DLD1 (cell line): ENCODE measurements around the gene ZNF169.
"Not testable (repeated sequence)": the region's sequence is repeated elsewhere in the genome, so short reads cannot be mapped to it uniquely, and the experiment has no call there.

ENCODE experiments used
- in situ Hi-C: cut with HindIII; loops from 2 replicates; pipeline ENCODE4 v1.10.0; 2017; ENCODE audit warnings: low sequenced_read_pairs

The ZNF169 gene

DNA sequence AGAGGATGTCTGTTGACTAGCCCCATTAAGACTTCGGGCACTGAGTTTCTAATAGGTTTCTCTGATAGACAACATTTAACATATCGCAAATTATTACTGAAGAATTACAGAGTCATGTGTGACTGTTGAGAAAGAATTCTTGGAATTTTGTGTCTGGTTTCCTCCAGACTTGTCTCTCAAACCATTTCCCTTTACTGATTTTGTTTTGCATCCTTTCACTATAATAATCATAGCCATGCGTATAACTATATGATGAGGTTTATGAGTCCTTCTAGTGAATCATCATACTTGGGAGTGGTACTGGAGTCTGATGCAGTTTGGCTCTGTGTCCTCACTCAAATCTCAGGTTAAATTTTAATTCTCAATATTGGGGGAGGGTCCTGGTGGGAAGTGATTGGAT is 27.0 kb downstream of the ZNF169 start:
- in situ Hi-C loops = no loop called here

DNA sequence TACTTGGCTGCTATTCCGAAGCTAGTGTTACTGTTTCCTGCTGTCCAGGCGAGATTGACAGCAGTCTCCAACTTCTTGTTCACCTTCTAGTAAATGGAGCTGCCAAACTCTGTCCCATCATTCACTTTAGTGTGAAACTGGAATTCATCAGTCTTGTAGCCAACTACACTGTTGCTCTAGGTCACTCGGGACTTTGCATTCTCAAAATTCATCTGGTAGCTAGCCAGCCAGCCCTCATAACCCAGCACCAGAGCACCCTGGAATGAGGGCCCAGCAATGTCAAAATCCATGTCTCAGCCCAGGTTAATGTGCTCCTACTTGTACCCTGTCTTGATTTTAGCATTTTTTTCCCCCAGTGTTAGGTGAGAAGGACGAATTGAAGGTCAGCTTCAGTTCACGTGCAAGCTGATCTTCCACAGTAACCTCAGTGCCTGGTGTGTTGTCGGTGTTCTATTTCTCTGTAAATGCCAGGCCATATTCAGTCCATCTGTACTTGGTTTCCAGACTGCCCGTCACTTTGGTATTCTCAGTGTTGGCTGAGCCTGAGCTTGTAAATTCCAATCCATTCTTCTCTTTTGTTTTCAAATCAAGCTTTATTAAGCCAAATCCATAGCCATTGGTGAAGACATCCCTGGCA is 28.9 kb downstream of the ZNF169 start:
- in situ Hi-C loops = no loop called here

DNA sequence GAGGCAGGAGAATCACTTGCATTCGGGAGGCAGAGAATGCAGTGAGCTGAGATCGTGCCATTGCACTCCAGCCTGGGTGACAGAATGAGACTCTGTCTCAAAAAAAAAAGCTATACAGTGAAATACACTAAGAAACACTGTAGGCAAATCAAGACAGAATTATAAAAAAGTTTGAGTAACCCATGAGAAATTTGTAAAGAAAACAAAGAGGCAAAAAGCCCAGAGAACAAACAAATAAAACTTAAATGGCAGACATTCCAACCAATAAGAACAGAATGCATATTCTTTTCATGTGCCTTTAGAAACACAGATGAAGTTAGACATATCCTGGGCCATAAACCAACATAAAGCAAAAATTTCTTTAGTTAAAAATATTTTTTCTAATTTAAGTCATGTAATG is 30.6 kb downstream of the ZNF169 start:
- in situ Hi-C loops = no loop called here

DNA sequence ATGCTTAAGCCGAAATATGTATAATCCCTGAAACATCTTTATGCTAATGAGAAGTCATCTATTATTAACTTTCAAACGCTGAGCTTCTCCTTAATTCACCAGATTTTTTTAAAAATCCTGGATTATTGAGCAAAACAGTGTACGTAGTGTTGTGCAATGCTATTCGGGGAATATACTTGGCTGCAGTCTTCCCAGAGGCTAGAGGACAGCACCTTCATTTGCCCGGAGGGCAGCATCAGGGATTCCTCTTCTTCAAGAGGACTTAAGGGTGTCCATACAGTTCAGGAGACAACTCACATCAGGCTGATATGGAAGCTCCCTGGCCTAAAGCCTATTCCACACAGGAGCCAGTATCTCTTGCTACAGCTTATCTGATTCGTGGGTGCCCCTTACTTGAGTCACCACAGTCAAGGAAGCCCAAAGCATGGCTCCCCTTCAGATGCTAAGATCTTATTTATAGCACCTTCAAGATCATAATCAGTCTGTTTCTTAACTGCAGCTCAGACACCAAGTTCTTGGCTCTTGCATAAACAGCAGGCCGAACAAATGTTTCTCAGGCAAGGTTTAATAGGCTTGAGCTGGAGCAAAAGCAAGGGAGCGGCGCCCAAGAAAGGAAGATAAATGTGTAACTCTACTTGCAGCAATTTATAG is 40.0 kb downstream of the ZNF169 start:
- in situ Hi-C loops = no loop called here

DNA sequence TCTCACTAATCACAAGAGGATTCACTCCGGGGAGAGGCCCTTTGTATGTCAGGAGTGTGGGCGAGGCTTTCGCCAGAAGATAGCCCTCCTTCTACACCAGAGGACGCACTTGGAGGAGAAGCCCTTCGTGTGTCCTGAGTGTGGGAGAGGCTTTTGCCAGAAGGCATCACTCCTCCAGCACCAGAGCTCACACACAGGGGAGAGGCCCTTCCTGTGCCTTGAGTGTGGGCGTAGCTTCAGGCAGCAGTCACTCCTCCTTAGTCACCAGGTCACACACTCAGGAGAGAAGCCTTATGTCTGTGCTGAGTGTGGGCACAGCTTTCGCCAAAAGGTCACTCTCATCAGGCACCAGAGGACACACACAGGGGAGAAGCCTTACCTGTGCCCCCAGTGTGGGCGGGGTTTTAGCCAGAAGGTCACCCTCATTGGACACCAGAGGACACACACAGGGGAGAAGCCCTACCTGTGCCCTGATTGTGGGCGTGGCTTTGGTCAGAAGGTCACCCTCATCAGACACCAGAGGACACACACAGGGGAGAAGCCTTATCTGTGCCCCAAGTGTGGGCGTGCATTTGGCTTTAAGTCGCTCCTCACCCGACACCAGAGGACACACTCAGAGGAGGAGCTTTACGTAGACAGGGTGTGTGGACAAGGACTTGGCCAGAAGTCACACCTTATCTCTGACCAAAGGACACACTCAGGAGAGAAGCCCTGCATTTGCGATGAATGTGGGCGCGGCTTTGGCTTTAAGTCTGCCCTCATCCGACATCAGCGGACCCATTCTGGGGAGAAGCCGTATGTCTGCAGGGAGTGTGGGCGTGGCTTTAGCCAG is 41.6 kb downstream of the ZNF169 start:
- in situ Hi-C loops = no loop called here

DNA sequence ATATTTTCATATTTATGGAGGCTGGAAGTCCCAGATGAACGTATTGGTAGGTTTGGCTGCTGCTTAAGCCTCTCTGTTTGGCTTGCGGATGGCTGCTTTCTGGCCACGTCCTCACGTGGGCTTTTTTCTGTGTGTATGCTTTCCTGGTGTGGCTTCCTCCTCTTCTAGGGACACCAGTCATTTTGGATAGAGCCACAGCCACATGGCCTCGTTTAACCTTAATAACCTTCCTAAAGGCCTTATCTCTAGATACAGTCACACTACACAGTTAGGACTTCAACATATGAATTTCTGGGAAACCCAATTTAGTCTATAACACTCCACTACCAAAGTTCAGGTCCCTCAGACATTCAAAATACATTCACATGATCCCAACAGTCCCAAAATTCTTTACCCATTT is 42.5 kb downstream of the ZNF169 start:
- in situ Hi-C loops = no loop called here

DNA sequence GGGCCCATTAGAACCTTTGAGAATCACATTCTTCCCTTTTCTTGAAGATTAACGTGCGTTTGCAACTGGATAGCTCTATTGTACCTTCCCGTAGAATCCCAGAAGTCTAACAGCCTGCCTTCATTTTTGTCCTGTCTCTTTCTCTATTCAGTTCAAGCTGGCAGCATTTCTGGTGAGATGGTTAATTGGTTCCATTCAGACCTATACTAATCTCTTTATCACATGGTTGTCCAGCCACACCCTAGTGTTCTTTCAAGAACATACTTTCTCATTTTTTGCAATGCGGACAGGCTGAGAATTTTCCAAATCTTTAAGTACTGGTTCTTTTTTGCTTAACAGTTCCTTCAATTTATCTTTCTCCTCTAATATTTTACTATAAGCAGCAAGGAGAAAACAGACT is 43.3 kb downstream of the ZNF169 start:
- in situ Hi-C loops = no loop called here

DNA sequence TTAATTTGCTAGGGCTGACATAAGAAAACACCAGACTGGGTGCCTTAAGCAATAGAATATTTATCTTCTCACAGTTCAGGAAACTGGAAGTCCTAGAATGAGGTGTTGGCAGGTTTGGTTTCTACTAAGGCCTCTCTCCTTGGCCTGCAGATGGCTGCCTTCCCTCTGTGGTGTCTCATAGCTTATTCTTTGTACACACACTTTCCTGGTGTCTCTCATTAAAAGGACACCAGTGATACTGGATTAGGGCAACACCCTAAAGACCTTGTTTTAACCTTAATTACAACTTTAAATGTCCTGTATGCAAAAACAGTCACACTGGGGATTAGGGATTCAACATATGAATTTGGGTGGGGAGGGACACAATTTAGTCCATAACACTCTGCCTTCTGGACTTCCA is 44.2 kb downstream of the ZNF169 start:
- in situ Hi-C loops = no loop called here

DNA sequence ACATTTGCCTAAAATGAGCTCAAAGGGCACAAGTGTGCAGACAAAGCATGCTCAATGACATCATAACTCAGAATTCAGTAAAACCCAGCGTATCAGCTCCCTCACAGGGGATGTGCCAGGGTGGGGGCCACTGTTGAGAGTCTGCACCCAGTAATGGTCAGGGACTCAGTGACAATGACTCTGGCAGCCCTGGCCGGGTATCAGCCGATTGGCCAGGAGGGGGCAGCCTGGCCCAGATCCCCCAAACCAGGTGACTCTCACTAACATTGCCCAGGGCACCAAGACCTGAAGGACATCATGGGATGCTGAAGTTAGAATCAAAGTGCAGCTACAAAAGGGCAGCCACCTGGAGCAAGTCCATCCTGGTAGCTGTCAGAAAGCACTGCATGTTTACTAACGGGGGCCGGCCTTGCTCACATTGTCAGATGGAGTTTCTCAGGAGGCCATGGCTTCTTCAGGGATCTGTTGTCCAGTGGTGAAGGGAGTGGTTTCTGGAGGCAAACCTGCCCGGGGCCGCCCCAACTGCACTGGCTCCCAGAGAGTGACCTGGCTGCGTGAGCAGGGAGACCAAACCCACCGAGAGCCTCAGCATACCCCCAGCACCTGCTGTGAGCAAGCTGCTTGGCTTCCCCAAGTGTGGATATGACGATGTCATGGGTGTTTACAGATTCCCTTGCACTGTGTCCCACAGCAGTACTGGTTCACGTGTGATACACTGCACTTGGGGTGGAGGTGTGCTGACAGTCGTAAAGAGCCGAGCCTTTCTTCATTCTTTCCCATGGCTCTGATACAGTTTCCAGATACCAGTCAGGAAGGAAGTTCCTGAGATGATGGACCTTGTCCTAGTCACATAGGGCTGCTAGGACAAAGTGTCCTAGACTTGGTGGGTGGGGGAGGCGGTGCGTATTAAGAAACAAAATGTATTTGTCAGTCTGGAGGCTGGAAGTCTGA is 56.2 kb downstream of the ZNF169 start:
- in situ Hi-C loops = not testable (repeated sequence)

DNA sequence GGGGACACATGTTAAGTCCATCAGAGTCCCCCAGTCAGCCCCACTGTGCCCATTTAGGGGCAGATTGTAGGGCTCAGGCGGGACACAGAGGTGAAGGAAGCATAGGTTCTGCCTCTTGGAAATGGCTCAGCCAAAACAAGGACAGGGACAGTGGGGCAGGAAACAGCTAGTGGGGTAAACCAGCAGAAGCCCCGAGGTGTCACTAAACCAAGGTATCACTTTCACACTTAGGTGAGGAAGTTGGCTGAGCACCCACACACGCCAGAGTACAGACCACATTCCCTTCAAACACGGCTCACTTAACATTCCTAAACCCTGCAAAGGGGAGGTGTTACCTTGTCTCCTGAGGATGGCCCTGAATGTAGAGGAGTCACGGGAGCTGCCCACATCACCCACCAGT is 57.1 kb downstream of the ZNF169 start:
- in situ Hi-C loops = not testable (repeated sequence)

DNA sequence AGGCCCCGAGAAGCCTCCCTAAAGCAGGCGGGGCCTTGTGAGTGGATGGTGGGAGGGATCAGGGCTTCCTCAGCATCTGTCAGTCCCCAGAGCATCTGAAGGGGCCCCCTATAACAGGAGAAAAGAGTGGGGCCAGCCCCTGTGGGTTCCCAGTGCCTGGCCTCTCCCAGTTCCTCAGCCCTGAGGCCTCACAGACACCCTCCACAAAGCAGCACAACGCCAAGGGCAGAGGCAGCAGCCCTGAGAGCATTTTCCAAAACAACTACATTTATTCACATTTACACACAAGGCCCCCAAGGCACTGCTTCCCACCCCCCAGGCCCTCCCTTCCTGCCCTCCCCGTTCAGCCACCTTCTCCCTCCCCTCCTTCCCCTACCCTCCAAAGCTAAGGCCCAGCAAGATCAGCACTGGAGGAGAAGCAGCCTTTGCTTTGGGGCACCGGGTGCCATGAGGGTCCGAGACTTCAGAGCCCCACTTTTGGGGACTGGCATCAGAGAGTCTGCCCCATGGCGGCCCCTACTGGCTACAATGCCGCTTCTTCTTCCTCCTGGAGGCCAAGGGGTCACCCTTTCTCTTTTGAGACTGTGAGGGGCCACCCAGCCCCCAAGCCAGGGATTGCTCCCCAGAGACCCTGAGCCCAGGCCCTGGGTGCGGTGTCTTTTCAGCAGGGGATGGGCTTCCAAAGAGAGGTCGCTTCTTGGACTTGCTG is 59.0 kb downstream of the ZNF169 start:
- in situ Hi-C loops = not testable (repeated sequence)

DNA sequence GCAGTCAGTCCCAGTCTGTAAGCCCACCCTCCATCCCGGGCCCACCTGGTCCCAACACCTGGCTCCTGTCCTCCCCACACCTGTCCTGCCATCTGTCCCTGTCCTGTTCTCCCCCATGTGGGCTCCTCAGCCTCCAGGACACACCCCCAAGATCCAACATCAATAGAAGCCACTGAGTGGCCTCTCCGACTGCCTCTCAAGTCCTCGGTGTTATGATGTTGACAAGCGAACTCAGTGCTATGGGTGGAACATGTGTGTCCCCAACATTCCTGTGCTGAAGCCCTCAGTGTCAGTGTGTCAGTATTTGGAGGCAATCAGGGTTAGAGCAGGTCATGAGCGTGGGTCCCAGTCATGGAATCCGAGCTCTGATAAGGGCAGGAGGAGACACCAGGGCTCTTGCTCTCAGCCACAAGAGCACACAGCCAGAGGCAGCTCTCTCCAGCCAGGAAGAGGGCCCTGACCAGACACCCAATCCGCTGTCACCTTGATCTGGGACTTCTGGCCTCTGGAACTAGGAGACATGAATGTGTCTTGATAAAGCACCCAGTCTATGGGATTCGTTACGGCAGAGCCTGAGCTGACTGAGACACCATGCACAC is 63.3 kb downstream of the ZNF169 start:
- in situ Hi-C loops = not testable (repeated sequence)

DNA sequence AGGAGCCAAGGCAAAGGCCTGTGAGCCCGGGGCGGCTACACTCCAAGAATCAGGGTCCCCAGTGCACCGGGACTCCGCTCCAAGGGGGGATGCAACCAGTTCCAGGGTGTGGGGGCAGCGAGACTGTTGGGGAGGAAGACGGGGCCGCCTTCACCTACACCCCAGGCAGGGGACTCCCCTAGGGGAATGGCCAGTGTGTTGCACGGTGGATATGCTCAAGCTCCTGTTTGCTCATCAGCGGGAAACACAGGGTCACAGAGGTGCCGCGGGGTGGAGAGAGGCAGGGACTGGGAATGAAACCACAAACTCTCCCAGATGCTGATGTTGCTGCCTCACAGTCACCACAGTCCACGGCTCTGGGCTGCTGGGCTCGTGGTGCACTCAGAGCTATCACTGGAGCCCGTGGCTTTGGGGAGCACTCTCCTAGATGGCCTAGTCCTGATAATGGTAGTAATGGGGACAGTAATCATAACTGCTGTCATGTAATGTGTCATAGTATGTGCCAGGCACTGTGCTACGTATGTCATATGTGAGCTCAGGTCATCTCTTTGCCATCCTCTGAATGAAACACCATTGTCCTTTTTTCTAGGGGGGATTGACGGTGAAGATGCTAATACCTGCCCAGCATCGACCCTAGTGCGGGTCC is 64.2 kb downstream of the ZNF169 start:
- in situ Hi-C loops = not testable (repeated sequence)

DNA sequence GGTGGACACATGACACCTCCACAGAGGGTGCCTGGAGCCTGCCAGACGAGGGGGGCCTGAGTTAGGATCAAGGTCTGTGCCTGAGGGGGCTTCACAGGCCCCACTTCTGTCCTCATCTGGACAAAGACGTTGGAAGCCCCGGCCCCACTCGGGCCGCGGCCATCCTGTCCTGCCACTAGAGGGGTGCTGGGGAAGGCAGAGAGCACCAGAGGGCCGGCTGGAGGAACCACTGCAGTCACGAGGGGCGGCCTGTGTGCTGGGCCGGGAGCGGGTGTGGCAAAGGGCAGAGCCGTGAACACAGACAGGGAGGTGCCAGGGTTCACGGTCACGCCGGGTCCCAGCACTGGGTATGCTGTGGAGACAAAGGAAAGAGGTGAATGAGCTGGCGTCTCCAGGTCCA is 66.5 kb downstream of the ZNF169 start:
- in situ Hi-C loops = not testable (repeated sequence)

DNA sequence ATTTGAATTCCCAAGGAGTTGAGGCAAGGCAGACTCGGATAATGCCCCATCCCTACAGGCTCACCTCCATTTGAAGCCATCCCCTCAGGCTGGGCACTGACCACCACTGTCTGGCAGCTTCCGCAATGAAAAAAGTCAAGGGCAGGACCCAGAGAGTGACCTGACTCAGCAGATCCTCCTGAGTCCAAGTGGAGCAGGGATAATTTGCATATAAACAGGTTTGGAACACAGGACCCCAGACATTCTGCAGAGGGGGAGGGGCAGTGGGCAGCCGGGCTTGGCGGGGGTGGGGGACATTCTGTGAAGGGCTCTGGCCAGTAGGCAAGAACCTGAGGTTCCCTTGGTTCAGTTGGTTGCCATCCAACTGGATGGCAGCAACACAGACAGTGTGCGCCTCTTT is 69.4 kb downstream of the ZNF169 start, which contains the start of gene NUTM2F:
Gene NUTM2F (minus strand): TSS at position 101 of the 400 bp plus-strand sequence. CDS start 21 bp downstream, at position 80.
- in situ Hi-C loops = not testable (repeated sequence)

DNA sequence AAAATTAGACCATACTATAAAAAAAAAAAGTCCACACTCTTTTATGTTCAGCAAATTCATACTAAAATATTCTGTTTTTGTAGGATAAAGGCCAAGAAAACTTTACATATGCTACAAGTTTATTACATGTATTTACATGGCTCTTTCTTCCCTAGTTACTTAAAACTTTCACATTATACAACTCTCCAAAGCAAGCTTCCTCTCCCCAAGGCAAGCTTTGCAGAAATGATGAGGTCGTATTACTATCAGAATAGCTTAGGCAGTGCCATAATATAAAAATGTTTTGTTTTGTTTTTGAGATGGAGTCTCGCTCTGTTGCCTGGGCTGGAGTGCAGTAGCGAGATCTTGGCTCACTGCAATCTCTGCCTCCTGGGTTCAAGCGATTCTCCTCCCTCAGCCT is 77.3 kb downstream of the ZNF169 start:
- in situ Hi-C loops = not testable (repeated sequence)

DNA sequence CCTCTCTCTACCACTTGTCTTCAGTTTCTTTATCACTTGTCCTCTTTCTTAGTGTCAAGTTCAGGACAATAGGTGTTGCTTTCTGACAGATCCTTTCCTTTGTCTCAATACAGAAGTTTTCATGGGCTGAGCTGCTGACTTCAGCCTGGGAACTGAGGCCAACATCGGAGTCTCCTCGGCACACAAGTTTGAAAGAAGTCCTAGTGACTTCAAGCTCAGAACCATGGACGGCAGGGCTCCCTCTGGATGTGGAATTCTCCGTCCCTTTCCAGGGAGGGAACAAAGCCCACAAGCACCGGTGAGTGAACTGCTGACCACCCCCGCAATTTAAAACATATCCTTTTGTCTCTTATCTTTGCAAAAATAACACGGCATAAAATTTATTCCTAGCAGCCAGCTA is 79.6 kb downstream of the ZNF169 start:
- in situ Hi-C loops = not testable (repeated sequence)

DNA sequence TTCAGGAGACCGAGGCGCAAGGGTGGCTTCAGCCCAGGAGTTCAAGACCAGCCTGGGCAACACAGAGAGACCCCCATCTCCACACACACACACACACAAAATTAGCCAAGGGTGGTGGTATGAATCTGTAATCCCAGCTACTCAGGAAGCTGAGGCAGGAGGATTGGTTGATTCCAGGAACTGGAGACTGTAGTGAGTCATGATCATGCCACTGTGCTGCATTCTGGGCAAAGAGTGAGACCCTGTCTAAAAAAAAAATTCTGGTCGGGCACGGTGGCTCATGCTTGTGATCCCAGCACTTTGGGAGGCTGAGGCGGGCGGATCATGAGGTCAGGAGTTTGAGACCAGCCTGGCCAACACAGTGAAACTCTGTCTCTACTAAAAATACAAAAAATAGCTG is 80.6 kb downstream of the ZNF169 start:
- in situ Hi-C loops = not testable (repeated sequence)

DNA sequence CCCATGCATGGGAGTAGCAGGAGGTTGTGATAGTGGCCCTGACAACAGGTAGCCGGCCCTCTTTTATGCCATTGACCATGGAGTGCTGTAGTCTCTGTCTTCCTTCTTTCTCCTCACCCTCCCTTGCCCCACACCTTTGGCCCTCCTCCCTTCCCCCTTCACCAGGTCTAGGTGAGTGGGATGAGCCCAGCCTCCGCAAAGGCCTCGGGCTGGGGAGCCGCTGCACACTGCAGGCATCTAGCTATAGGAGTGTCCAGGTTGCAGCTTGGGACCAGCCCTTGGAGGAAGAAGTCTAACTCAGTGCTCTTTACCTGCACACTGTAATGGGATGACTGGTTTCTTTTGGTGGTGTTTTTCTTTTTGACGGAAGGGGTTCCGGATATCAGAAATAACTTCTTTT is 81.7 kb downstream of the ZNF169 start:
- in situ Hi-C loops = not testable (repeated sequence)
